HEK293T (cell line): ENCODE data around the gene PIGQ.

Experiments
- CTCF ChIA-PET: fragments of 350-600 bp; formaldehyde crosslinking; extraction: SDS; loops from one replicate; lab custom pipeline; 2021; ENCODE audit warnings: antibody characterized with exemption, inconsistent platforms; lab: Yijun Ruan, JAX
- POLR2A ChIA-PET: fragments of 350-600 bp; formaldehyde crosslinking; extraction: SDS; loops from one replicate; lab custom pipeline; 2020; ENCODE audit warnings: antibody characterized with exemption, inconsistent platforms; lab: Yijun Ruan, JAX
- DNase-seq: peaks from one replicate; pipeline ENCODE4 v3.0.0; 2012; ENCODE audit warnings: mixed read lengths; ENCODE audit errors: extremely low spot score
- ARNT ChIP-seq: fragments of 450-650 bp; IDR thresholded peaks from 2 replicates; pipeline ENCODE4 v1.6.1; 2017; ENCODE audit warnings: mild to moderate bottlenecking
- BHLHE40 ChIP-seq: fragments of 450-650 bp; IDR thresholded peaks from 2 replicates; pipeline ENCODE4 v1.6.1; 2016; ENCODE audit warnings: mild to moderate bottlenecking, moderate library complexity, borderline replicate concordance
- CTBP1 ChIP-seq: fragments of 450-650 bp; IDR thresholded peaks from 2 replicates; pipeline ENCODE4 v1.6.1; 2016; ENCODE audit warnings: borderline replicate concordance
- ELF4 ChIP-seq: fragments of 450-650 bp; IDR thresholded peaks from 2 replicates; pipeline ENCODE4 v1.6.1; 2017; ENCODE audit warnings: antibody characterized with exemption
- FOXA1 ChIP-seq: fragments of 450-650 bp; IDR thresholded peaks from 2 replicates; pipeline ENCODE4 v1.6.1; 2016; ENCODE audit warnings: mild to moderate bottlenecking
- FOXK2 ChIP-seq: fragments of 450-650 bp; IDR thresholded peaks from 2 replicates; pipeline ENCODE4 v1.6.1; 2016; ENCODE audit warnings: mild to moderate bottlenecking
- FOXM1 ChIP-seq: fragments of 450-650 bp; IDR thresholded peaks from 2 replicates; pipeline ENCODE4 v1.6.1; 2017; ENCODE audit warnings: mild to moderate bottlenecking, borderline replicate concordance
- HDGF ChIP-seq: fragments of 450-650 bp; IDR thresholded peaks from 2 replicates; pipeline ENCODE4 v1.6.1; 2017; ENCODE audit warnings: antibody characterized with exemption, borderline replicate concordance
- L3MBTL2 ChIP-seq: fragments of 450-650 bp; conservative IDR thresholded peaks from 2 replicates; pipeline ENCODE4 v1.6.1; 2016; ENCODE audit warnings: mild to moderate bottlenecking
- LEF1 ChIP-seq: fragments of 450-650 bp; IDR thresholded peaks from 2 replicates; pipeline ENCODE4 v1.6.1; 2017; ENCODE audit warnings: mild to moderate bottlenecking, borderline replicate concordance
- NFRKB ChIP-seq: fragments of 450-650 bp; IDR thresholded peaks from 2 replicates; pipeline ENCODE4 v1.6.1; 2016; ENCODE audit warnings: mild to moderate bottlenecking, moderate library complexity
- SP1 ChIP-seq: fragments of 450-650 bp; IDR thresholded peaks from 2 replicates; pipeline ENCODE4 v1.6.1; 2017
- SUZ12 ChIP-seq: fragments of 450-650 bp; IDR thresholded peaks from 2 replicates; pipeline ENCODE4 v1.6.1; 2016; ENCODE audit warnings: mild to moderate bottlenecking
- TARDBP ChIP-seq: fragments of 450-650 bp; IDR thresholded peaks from 2 replicates; pipeline ENCODE4 v1.6.1; 2016
- ZNF384 ChIP-seq: fragments of 450-650 bp; IDR thresholded peaks from 2 replicates; pipeline ENCODE4 v1.6.1; 2016
- TF ChIP-seq, protein P1 (sequence below): fragments of 450-650 bp; IDR thresholded peaks from 2 replicates; pipeline ENCODE4 v1.6.1; 2016

The PIGQ gene

DNA sequence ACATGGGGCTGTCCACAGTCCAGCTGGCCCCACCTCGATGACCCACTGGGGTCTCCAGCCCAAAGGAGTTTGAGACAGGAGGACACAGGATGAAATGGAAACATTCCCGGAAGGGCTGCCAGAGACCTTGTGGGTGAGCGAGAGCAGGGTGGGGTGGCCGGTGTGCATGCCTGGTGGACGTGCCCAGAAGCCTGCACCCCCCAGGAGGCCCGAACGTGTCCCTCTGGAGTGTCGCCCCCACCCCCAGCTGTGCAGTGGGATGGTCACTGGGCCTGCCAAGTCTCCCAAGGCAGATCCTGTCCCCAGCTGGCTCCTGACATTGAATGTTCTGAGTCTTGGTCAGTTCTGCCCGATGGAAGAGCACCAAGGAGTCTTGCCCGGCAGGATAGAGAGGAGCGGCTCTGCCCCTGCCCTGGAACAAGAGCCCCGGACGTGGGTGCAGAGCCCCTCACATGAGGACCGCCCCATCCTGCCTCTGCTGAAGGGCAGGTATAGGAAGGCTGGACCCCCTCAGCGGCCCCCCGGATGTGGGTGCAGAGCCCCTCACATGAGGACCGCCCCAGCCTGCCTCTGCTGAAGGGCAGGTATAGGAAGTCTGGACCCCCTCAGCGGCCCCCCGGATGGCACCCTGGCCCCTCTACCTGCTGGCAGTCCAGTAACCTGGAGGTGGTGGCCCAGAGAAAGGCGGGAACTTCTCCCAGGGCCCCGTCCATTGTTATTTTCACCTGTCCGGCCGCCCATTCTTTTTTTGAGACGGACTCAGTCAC lies 45.3 kb upstream of the PIGQ start:
- ChIA-PET POLR2A (no interaction called here), CTCF (no interaction called here)
- no peak for DNase-seq

DNA sequence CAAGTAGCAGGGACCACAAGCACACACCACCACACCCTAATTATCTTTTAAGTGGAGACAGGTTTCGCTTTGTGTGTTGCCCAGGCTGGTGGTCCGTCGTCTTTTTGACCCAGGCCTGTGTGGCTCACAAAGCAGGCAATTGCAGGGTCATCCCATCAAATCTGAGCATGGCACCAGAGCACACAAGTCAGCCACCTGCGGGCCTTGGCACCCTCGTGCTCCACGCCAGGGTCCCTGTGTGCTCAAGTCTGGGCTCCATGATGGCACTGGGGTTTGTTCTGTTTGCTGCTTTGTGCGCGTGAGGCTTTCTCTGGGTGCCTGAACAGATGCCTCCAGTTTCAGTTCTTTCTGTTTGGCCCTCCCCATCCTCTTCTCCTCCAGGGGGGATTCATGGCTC lies 44.6 kb upstream of the PIGQ start:
- CTCF ChIA-PET, result no interaction called here

More for the DNA sequence above, 45.3 kb upstream of the PIGQ start:
- TF ChIP-seq, protein P1, sequence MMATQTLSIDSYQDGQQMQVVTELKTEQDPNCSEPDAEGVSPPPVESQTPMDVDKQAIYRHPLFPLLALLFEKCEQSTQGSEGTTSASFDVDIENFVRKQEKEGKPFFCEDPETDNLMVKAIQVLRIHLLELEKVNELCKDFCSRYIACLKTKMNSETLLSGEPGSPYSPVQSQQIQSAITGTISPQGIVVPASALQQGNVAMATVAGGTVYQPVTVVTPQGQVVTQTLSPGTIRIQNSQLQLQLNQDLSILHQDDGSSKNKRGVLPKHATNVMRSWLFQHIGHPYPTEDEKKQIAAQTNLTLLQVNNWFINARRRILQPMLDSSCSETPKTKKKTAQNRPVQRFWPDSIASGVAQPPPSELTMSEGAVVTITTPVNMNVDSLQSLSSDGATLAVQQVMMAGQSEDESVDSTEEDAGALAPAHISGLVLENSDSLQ, result no peak
- TF ChIP-seq ELF4, result no peak
- no peak for TF ChIP-seq L3MBTL2
- TF ChIP-seq CTBP1, result no peak
- TF ChIP-seq SP1, result no peak

GRCh38 chr16:525520-526180 lies 44.1 kb upstream of the PIGQ start:
- CTCF ChIA-PET, result no interaction called here
- DNase-seq, result no peak
- TF ChIP-seq FOXM1, result no peak
- no peak for TF ChIP-seq LEF1
- TF ChIP-seq SUZ12, result no peak
- no peak for TF ChIP-seq FOXA1
- TF ChIP-seq TARDBP, result no peak
- TF ChIP-seq CTBP1, result no peak
- TF ChIP-seq, protein P1, result no peak
- TF ChIP-seq BHLHE40, result no peak
- no peak for TF ChIP-seq ZNF384
- no peak for TF ChIP-seq FOXK2
- no peak for TF ChIP-seq L3MBTL2
- no peak for TF ChIP-seq ELF4
- TF ChIP-seq SP1, result no peak
- no peak for TF ChIP-seq HDGF
- TF ChIP-seq ARNT, result no peak
- POLR2A ChIA-PET, result interaction anchor here (0.8 to 1.4 kb wide), 7 partner anchors 8 to 63 kb away, joined by 3 to 4 read pairs (median 3); no protein-coding TSS in a partner anchor

More for the DNA sequence above, 44.6 kb upstream of the PIGQ start:
- POLR2A ChIA-PET, result no interaction called here
- TF ChIP-seq, protein P1, result no peak
- TF ChIP-seq ARNT (no peak), NFRKB (no peak), FOXM1 (no peak), TARDBP (no peak), L3MBTL2 (no peak), CTBP1 (no peak), SP1 (no peak), LEF1 (no peak), SUZ12 (no peak), FOXA1 (no peak), BHLHE40 (no peak), ZNF384 (no peak)
- no peak for DNase-seq

DNA sequence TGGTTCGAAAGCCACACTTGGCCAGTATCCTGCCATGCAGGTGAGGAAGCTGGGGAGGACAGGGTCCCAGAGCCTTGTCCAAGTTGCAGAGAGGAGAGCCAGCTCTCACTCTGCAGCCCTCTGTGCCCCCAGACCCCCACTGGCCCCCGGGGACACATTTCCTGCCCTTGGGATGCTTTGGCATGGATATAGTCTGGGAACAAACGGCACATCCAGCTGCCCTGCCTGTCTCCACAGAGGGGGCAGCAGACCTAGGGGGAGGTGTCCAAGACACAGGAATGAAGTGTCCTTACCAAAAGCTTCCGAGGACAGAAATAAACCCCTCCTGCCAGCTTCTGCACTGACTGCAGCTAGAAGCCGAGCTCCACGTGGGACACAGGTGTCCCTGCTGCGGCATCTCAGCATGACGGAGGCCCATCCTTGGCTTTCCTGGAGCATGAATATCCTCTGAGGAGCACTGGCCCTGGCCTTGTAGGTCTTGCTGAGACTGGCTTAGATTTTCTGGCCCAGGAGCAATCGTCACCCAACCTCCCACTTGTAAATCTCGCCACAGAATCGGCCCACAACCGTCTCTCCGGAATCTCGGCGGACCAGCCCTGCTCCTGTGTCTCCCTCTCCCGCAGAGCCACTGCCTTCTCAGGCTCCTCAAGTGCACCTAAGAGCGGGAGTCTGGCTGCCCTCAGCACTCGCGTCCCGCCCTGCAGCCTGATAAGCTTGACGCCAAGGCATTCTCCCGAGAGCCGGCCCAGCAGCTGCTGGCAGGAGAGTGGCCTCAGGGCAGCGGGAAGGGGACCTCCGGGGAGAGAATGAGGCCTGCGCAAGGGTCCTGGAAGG lies 43.4 kb upstream of the PIGQ start:
- CTCF ChIA-PET, result no interaction called here
- no peak for DNase-seq
- POLR2A ChIA-PET, result interaction anchor here (0.8 to 1.4 kb wide), 11 partner anchors 9 to 111 kb away, joined by 3 to 5 read pairs (median 3); no protein-coding TSS in a partner anchor
- TF ChIP-seq ZNF384, result no peak
- no peak for TF ChIP-seq HDGF
- no peak for TF ChIP-seq SUZ12
- peak; percentile 81 for TF ChIP-seq L3MBTL2
- no peak for TF ChIP-seq SP1
- TF ChIP-seq FOXK2, result no peak
- TF ChIP-seq ELF4, result no peak

DNA sequence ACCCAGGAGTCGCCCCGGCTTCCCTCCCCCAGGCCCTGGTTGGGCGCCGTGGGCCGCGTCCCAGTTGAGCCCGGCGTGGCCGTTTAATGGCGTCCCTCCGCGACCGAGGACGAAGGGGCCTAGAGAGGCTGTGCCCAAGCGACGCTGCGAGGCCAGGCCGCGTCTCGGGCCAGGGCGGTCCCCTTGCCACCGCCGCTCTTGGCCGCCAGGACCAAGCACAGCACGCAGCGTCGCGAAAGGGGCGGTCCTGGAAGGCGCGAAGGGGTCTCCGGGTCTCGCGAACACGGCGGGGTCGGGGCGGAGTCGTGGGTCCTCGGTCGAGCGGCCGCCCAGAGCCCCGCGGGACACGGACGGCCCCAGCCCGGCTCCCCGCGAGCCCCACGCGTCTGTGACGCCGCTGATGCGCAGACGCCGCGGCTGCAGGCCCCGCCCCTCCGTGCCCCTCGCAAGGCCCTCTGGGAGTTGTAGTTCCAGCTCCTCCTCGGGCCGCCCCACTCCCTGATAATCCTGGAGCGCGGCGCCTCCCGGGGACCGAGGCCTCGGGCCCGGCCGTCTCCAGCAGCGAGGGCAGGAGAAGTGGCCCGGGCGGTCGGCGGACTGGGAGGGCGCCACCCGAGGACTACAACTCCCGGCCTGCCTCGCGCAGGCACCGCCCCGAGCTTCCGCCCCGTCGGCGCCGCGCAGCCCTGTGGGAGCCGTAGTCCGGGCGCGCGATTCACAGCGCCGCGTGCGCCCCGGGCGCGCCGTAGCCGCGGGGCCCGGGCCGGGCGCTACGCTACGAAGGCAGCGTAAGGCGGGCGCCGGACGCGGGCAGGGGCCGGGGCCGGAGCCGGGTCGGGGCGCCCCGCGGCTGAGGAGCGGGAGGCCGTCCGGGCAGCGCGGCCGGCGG lies 42.5 kb upstream of the PIGQ start, which contains the start of gene CAPN15:
CAPN15 (plus strand) TSS at position 698 of the 889 bp plus-strand sequence. CDS start 19,127 bp downstream, outside the sequence.
- POLR2A ChIA-PET, result interaction anchor here (0.6 to 1.4 kb wide), 9 partner anchors 9 to 110 kb away, joined by 3 to 5 read pairs (median 3); no protein-coding TSS in a partner anchor
- CTCF ChIA-PET, result no interaction called here
- TF ChIP-seq BHLHE40 (no peak), TARDBP (peak; percentile 70; the same call in 1 of the 2 replicates), LEF1 (no peak), FOXA1 (no peak), ARNT (no peak), L3MBTL2 (peak; percentile 61), ELF4 (peak; percentile 52; the same call in 1 of the 2 replicates)
- peak; percentile 87 for DNase-seq
